ENCODE results near the gene PRSS50.

- TF ChIP-seq CTCF (conservative IDR thresholded peaks at IDR 0.05; ENCODE audit: low read depth, low read length) (no peak), EZH2 (IDR thresholded peaks at IDR 0.05; ENCODE audit: borderline replicate concordance, low read depth, low read length, poor library complexity, severe bottlenecking) (no peak)
Measured at GRCh38 chr3:46710671-46711295, 6.9 kb downstream of the PRSS50 start.
